Rectal smooth muscle tissue (tissue), 1 donor: Measurements from ENCODE around the gene DHX32.

ENCODE experiments used
- H3K27ac ChIP-seq: one replicate; pipeline ENCODE4 v1.7.0; 2013; ENCODE audit warnings: low read depth, low read length, inconsistent platforms
- H3K27me3 ChIP-seq: one replicate; pipeline ENCODE4 v1.7.0; 2013; ENCODE audit warnings: low read length; ENCODE audit not compliant: control insufficient read depth, insufficient read depth
- H3K36me3 ChIP-seq: one replicate; pipeline ENCODE4 v1.7.0; 2013; ENCODE audit warnings: low read length; ENCODE audit not compliant: control insufficient read depth, insufficient read depth
- H3K4me1 ChIP-seq: one replicate; pipeline ENCODE4 v1.7.0; 2013; ENCODE audit warnings: low read length; ENCODE audit not compliant: control insufficient read depth, insufficient read depth
- H3K4me3 ChIP-seq: one replicate; pipeline ENCODE4 v1.7.0; 2013; ENCODE audit warnings: low read length
- H3K9ac ChIP-seq: one replicate; pipeline ENCODE4 v1.7.0; 2013; ENCODE audit warnings: low read length

Gene DHX32

GRCh38 chr10:125836746-125837145 lies 44.3 kb downstream of the DHX32 start:
- Histone ChIP-seq H3K4me1 (no peaks in the 10 kb centered on the region), H3K36me3 (peaks cover 49% of the 10 kb centered on the region), H3K9ac (no peak overlapping the region), H3K4me3 (no peak overlapping the region), H3K27ac (no peak overlapping the region), H3K27me3 (no peaks in the 10 kb centered on the region)

DNA sequence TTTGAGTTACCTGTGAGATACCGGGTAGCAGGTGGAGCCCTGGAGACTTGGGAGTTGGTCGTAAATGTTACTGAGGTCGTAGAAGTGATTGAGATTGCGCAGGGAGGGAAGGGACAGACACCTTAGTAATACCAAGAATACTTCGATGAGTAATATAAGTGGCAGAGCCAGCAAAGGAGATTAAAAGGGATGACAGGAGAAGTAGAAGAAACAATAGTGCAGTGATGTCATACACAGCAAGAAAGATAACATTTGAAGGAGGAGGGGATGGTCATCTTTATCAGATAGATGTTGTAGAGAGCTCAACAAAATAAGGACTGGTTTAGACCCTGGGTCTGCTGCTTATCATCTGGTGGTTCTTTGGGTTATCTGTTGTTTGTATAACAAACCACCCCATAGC lies 52.8 kb downstream of the DHX32 start:
- H3K27me3 ChIP-seq, result no peaks in the 10 kb centered on the region
- no peak overlapping the region for H3K27ac ChIP-seq
- peaks cover 12% of the 10 kb centered on the region for H3K4me1 ChIP-seq
- no peak overlapping the region for H3K4me3 ChIP-seq
- H3K36me3 ChIP-seq, result peaks cover 35% of the 10 kb centered on the region
- H3K9ac ChIP-seq, result no peak overlapping the region

- peaks cover 25% of the 10 kb centered on the region for H3K36me3 ChIP-seq
- H3K4me1 ChIP-seq, result peaks cover 12% of the 10 kb centered on the region
Observed at GRCh38 chr10:125827133-125827532, 54.0 kb downstream of the DHX32 start.

GRCh38 chr10:125824736-125825135 lies 56.4 kb downstream of the DHX32 start:
- Histone ChIP-seq H3K9ac (no peak overlapping the region), H3K36me3 (peaks cover 14% of the 10 kb centered on the region), H3K4me3 (peak overlapping the region; percentile 99), H3K27me3 (no peaks in the 10 kb centered on the region), H3K27ac (no peak overlapping the region), H3K4me1 (peaks cover 12% of the 10 kb centered on the region)

More at GRCh38 chr10:125827133-125827532, 54.0 kb downstream of the DHX32 start:
- H3K27ac ChIP-seq, result no peak overlapping the region
- no peak overlapping the region for H3K4me3 ChIP-seq
- no peaks in the 10 kb centered on the region for H3K27me3 ChIP-seq
- no peak overlapping the region for H3K9ac ChIP-seq

- H3K36me3 ChIP-seq, result peaks cover 5% of the 10 kb centered on the region
- H3K4me1 ChIP-seq, result peaks cover 12% of the 10 kb centered on the region
- H3K4me3 ChIP-seq, result peak overlapping the region; percentile 99
- H3K27ac ChIP-seq, result peak overlapping the region; percentile 91
- peak overlapping the region; percentile 64 for H3K9ac ChIP-seq
- H3K27me3 ChIP-seq, result no peaks in the 10 kb centered on the region
Observed at GRCh38 chr10:125823663-125824251, 57.3 kb downstream of the DHX32 start.

- H3K36me3 ChIP-seq, result peaks cover 2% of the 10 kb centered on the region
- no peaks in the 10 kb centered on the region for H3K27me3 ChIP-seq
- H3K27ac ChIP-seq, result peak within 1 kb of the TSS; percentile 91
- H3K9ac ChIP-seq, result peak within 1 kb of the TSS; percentile 64
- peak within 1 kb of the TSS; percentile 99 for H3K4me3 ChIP-seq
- H3K4me1 ChIP-seq, result peaks cover 12% of the 10 kb centered on the region
Observed at GRCh38 chr10:125822878-125823662, 58.0 kb downstream of the DHX32 start, which contains the start of the genes BCCIP and UROS. TSS of gene BCCIP (plus strand) at chr10:125823546. CDS start at chr10:125823558, 12 bp downstream. TSS of gene UROS (minus strand) at chr10:125823258. CDS start at chr10:125816499, 6,759 bp downstream.

DNA sequence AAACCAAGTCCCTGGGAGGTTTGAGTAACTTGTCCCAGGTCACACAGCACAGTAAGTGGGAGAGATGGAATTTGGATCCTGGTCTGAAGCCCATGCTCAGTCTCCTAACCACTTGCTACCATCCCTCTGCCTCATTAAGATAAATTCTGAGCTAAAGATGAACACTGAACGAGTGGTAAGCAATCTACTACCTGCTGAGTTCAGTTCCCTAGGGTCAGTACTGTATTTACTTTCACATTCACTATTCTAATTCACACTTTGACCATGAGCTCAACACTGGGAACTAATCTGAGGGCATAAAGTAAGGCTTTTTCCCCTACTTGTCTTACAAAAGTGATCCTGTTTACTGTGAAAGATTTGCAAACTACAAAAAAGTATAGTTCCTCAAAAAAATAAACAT lies 60.4 kb downstream of the DHX32 start:
- Histone ChIP-seq H3K27me3 (no peaks in the 10 kb centered on the region), H3K27ac (no peak overlapping the region), H3K4me1 (peaks cover 10% of the 10 kb centered on the region)

GRCh38 chr10:125817337-125817946 lies 63.6 kb downstream of the DHX32 start:
- Histone ChIP-seq H3K9ac (no peak overlapping the region), H3K4me3 (no peak overlapping the region), H3K27me3 (no peaks in the 10 kb centered on the region), H3K27ac (no peak overlapping the region), H3K36me3 (peaks cover 16% of the 10 kb centered on the region), H3K4me1 (no peaks in the 10 kb centered on the region)

More for the DNA sequence above, 60.4 kb downstream of the DHX32 start:
- Histone ChIP-seq H3K4me3 (no peak overlapping the region), H3K36me3 (peaks cover 3% of the 10 kb centered on the region), H3K9ac (no peak overlapping the region)

DNA sequence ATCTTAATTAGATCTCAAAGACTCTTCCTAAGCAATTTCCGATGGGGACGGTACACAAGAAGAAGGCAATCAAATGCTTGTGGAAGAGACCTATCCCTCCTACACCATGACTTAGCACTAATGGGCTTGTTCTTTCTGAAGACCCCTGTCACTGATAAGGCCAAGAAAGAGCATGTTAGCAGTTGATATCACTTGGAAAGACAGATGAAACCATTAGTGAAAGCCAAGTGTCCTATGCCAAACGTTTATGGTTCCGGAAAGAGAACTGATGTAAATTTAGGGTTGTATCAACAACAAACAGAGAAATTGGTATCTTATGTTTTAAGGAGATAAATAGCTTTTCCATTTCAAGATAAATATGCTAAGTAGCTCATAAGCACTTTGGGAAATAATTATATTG lies 64.5 kb downstream of the DHX32 start:
- Histone ChIP-seq H3K4me1 (no peaks in the 10 kb centered on the region), H3K36me3 (peaks cover 16% of the 10 kb centered on the region), H3K27ac (no peak overlapping the region), H3K4me3 (no peak overlapping the region), H3K27me3 (no peaks in the 10 kb centered on the region), H3K9ac (no peak overlapping the region)

GRCh38 chr10:125815764-125816163 lies 65.3 kb downstream of the DHX32 start:
- H3K27ac ChIP-seq, result no peak overlapping the region
- H3K4me1 ChIP-seq, result no peaks in the 10 kb centered on the region
- H3K36me3 ChIP-seq, result peaks cover 19% of the 10 kb centered on the region
- no peak overlapping the region for H3K9ac ChIP-seq
- H3K27me3 ChIP-seq, result no peaks in the 10 kb centered on the region
- no peak overlapping the region for H3K4me3 ChIP-seq

DNA sequence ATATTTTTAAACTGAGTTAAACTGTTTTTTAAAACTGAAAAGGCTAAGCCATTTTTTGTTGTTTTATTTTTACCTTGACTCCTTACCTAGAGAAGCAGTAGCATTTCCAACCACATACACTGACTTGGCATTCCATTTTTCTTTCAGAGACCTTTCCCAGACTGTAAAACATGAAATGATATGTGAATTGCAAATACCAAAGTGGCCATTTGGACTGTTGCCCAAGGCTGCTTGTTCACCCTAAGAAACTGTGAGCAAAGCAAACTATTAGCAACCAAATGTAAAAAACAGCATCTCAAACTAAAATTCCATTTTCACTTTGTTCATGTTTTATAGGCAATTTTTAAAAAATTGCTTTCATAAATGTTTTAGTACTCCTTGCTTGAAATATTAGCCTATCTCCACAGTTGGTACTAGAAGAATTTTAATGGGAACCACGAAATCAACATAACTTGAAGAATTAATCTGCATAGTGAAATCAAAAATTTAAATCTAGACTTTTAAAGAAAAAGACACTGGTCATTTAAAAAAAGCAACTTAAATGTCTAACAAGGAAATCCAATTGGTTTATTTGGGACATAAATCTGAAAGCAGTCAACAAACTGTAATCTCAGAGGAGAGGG lies 68.9 kb downstream of the DHX32 start:
- H3K36me3 ChIP-seq, result peaks cover 24% of the 10 kb centered on the region
- H3K27me3 ChIP-seq, result no peaks in the 10 kb centered on the region
- H3K4me1 ChIP-seq, result no peaks in the 10 kb centered on the region
- no peak overlapping the region for H3K27ac ChIP-seq
- H3K9ac ChIP-seq, result no peak overlapping the region
- H3K4me3 ChIP-seq, result no peak overlapping the region

GRCh38 chr10:125811251-125811650 lies 69.8 kb downstream of the DHX32 start:
- H3K36me3 ChIP-seq, result peaks cover 29% of the 10 kb centered on the region
- no peak overlapping the region for H3K4me3 ChIP-seq
- H3K27ac ChIP-seq, result no peak overlapping the region
- no peak overlapping the region for H3K9ac ChIP-seq
- H3K4me1 ChIP-seq, result no peaks in the 10 kb centered on the region
- H3K27me3 ChIP-seq, result no peaks in the 10 kb centered on the region
